Gastrocnemius medialis (tissue), 4 donors: ENCODE data around the gene MAP7.

Source experiments
- POLR2A ChIP-seq, 2 donors: fragments of 450-650 bp; IDR thresholded peaks; one replicate each; pipeline ENCODE4 v1.6.1; 2017; ENCODE audit warnings: antibody characterized with exemption in 2 of 2, mild to moderate bottlenecking in 2 of 2, moderate library complexity in 2 of 2
- TF ChIP-seq, protein P1 (sequence below), 5 experiments: fragments of 450-650 bp in 3 of 5; fragments of 200-600 bp in 2 of 5; sonication (generic) in 2 of 5; IDR thresholded peaks in 4 of 5; conservative IDR thresholded peaks in 1 of 5; 1 replicate in 4 of 5; 2 replicates in 1 of 5; pipeline ENCODE4 v1.5.1; 2016 to 2019; ENCODE audit warnings: antibody characterized with exemption in 5 of 5, mild to moderate bottlenecking in 3 of 5, moderate library complexity in 3 of 5

DNA sequence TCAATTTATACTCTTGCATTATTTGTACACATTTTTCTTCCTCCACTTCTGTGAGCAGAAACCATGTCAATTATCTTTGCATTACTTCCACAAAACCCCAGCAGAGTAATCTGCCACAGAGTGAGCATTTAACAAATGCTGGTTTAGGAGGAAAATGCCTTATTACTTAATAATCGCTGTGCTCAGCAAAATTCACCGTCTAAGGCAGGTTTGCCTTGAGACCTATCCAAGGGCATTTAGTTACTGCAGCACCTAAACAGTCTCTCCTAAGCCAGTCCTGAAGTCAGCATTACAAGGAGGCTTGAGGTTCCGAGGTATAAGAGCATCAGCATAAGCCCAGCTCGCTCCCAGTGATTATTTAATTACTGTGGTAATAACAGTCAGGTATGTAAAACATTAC lies 28.3 kb downstream of the MAP7 start:
- TF ChIP-seq POLR2A (IDR thresholded peaks at IDR 0.05): no peak
- TF ChIP-seq, protein P1, sequence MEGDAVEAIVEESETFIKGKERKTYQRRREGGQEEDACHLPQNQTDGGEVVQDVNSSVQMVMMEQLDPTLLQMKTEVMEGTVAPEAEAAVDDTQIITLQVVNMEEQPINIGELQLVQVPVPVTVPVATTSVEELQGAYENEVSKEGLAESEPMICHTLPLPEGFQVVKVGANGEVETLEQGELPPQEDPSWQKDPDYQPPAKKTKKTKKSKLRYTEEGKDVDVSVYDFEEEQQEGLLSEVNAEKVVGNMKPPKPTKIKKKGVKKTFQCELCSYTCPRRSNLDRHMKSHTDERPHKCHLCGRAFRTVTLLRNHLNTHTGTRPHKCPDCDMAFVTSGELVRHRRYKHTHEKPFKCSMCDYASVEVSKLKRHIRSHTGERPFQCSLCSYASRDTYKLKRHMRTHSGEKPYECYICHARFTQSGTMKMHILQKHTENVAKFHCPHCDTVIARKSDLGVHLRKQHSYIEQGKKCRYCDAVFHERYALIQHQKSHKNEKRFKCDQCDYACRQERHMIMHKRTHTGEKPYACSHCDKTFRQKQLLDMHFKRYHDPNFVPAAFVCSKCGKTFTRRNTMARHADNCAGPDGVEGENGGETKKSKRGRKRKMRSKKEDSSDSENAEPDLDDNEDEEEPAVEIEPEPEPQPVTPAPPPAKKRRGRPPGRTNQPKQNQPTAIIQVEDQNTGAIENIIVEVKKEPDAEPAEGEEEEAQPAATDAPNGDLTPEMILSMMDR (IDR thresholded peaks at IDR 0.05 in 4 of 5, conservative IDR thresholded peaks at IDR 0.05 in 1 of 5): no peak
